ENCODE data around the gene TMEM171. TPM values are rescaled to one million over a fixed set of nuclear protein-coding genes. Genes with fewer than 3 reads are reported as not detected.

Gene TMEM171
- total RNA-seq, 4 donors from 2014 or later = 22.3 to 74.6 (median 50.4) TPM

- H3K27me3 ChIP-seq = no peaks in the 10 kb centered on the region
- no peak for TF ChIP-seq CTCF (IDR thresholded peaks at IDR 0.05)
- TF ChIP-seq POLR2A (IDR thresholded peaks at IDR 0.05) = no peak
- no peaks in the 10 kb centered on the region for H3K36me3 ChIP-seq
- peaks cover 9 to 14% of the 10 kb centered on the region in 2 donors for H3K4me1 ChIP-seq
- H3K9me3 ChIP-seq = no peaks in the 10 kb centered on the region
- H3K4me3 ChIP-seq (replicated peaks in 1 of 3) = no peak overlapping the region
- no peak overlapping the region for H3K27ac ChIP-seq
- DNase-seq = peak; percentile 30 to 37
- WGBS, 2 donors = 89 to 98% methylated on average over 2 of the region's 2 CpGs
- intact Hi-C loops (cut with DNase I) = no loop called here
These were observed 55.9 kb downstream of the TMEM171 start for GRCh38 chr5:73176250-73176649.

- DNase-seq = no peak
- 86 to 94% methylated on average over 5 of the region's 5 CpGs for WGBS, 2 donors
These were observed 57.9 kb downstream of the TMEM171 start for GRCh38 chr5:73178265-73178664.

GRCh38 chr5:73179730-73180129 lies 59.4 kb downstream of the TMEM171 start:
- no peak overlapping the region for H3K4me3 ChIP-seq (replicated peaks in 1 of 3)
- H3K27me3 ChIP-seq = no peaks in the 10 kb centered on the region
- no peak overlapping the region for H3K27ac ChIP-seq
- TF ChIP-seq POLR2A (IDR thresholded peaks at IDR 0.05) = no peak
- no peak for TF ChIP-seq CTCF (IDR thresholded peaks at IDR 0.05)
- no peaks in the 10 kb centered on the region for H3K9me3 ChIP-seq
- no peaks in the 10 kb centered on the region for H3K36me3 ChIP-seq
- WGBS, 2 donors = 83 to 86% methylated on average over 3 of the region's 3 CpGs
- DNase-seq = no peak
- peaks cover 6 to 11% of the 10 kb centered on the region in 2 donors for H3K4me1 ChIP-seq
- intact Hi-C loops (cut with DNase I) = no loop called here

More at GRCh38 chr5:73178265-73178664, 57.9 kb downstream of the TMEM171 start:
- H3K4me3 ChIP-seq (replicated peaks in 1 of 3) = no peak overlapping the region
- intact Hi-C loops (cut with DNase I) = no loop called here
- no peaks in the 10 kb centered on the region for H3K27me3 ChIP-seq
- TF ChIP-seq POLR2A (IDR thresholded peaks at IDR 0.05) (no peak), CTCF (IDR thresholded peaks at IDR 0.05) (no peak)
- no peaks in the 10 kb centered on the region for H3K9me3 ChIP-seq
- H3K27ac ChIP-seq = no peak overlapping the region
- H3K36me3 ChIP-seq = no peaks in the 10 kb centered on the region
- H3K4me1 ChIP-seq = peaks cover 6 to 11% of the 10 kb centered on the region in 2 donors

GRCh38 chr5:73180566-73180965 lies 60.2 kb downstream of the TMEM171 start:
- H3K36me3 ChIP-seq = no peaks in the 10 kb centered on the region
- no peaks in the 10 kb centered on the region for H3K27me3 ChIP-seq
- DNase-seq = no peak
- no peak for TF ChIP-seq CTCF (IDR thresholded peaks at IDR 0.05)
- TF ChIP-seq POLR2A (IDR thresholded peaks at IDR 0.05) = no peak
- H3K9me3 ChIP-seq = no peaks in the 10 kb centered on the region
- H3K4me3 ChIP-seq (replicated peaks in 1 of 3) = no peak overlapping the region
- no peak overlapping the region for H3K27ac ChIP-seq
- intact Hi-C loops (cut with DNase I) = no loop called here
- peaks cover 6 to 11% of the 10 kb centered on the region in 2 donors for H3K4me1 ChIP-seq

Other genes with a start within 250 kb of the TMEM171 start
- gene FCHO2, start 164.5 kb upstream of the TMEM171 start, total RNA-seq = 10 to 100 TPM; 38.7 to 57.0 (median 46.5) TPM
- gene TMEM174, start 52.6 kb downstream of the TMEM171 start, total RNA-seq = 1 to 10 TPM in 1 of 4 donors, under 1 TPM in 2, not detected in 1; 0.22 to 1.5 (median 0.38) TPM